Prostate gland (tissue), 2 donors: ENCODE measurements around the gene POT1.

ENCODE experiments used
- POLR2A ChIP-seq: fragments of 450-650 bp; IDR thresholded peaks from one replicate; pipeline ENCODE4 v1.6.1; 2016; ENCODE audit warnings: antibody characterized with exemption, mild to moderate bottlenecking
- TF ChIP-seq, protein P1 (sequence below), 4 experiments: fragments of 200-600 bp in 2 of 4; fragments of 450-650 bp in 2 of 4; sonication (generic) in 2 of 4; IDR thresholded peaks; 1 replicate in 3 of 4; 2 replicates in 1 of 4; pipeline ENCODE4 v1.5.1; 2016 to 2019; ENCODE audit warnings: antibody characterized with exemption in 4 of 4, mild to moderate bottlenecking in 2 of 4, moderate library complexity in 2 of 4

DNA sequence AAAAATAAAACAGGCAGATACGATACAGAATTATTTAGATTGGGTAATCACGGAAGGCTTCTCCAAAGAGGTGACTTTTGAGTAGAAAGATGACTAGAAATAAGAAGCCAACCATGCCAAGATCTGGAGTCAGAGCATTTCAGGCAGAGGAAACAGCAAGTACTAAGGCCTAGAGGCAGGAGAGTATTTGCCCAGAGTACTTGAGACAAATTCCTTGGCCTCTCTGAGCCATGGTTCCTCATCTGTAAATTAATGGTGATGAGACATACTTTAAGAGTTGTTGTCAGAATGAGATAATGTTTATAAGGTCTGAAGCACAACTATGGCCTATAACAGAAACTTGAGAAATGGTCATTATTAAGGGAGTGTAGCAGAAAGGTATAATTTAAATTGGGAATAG lies 148.2 kb downstream of the POT1 start:
- TF ChIP-seq, protein P1, sequence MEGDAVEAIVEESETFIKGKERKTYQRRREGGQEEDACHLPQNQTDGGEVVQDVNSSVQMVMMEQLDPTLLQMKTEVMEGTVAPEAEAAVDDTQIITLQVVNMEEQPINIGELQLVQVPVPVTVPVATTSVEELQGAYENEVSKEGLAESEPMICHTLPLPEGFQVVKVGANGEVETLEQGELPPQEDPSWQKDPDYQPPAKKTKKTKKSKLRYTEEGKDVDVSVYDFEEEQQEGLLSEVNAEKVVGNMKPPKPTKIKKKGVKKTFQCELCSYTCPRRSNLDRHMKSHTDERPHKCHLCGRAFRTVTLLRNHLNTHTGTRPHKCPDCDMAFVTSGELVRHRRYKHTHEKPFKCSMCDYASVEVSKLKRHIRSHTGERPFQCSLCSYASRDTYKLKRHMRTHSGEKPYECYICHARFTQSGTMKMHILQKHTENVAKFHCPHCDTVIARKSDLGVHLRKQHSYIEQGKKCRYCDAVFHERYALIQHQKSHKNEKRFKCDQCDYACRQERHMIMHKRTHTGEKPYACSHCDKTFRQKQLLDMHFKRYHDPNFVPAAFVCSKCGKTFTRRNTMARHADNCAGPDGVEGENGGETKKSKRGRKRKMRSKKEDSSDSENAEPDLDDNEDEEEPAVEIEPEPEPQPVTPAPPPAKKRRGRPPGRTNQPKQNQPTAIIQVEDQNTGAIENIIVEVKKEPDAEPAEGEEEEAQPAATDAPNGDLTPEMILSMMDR (IDR thresholded peaks at IDR 0.05) = no peak
- TF ChIP-seq POLR2A = no peak
